ENCODE results near the gene ECHDC1. TPM values are rescaled to one million over a fixed set of nuclear protein-coding genes. Genes with fewer than 3 reads are reported as not detected.

The ECHDC1 gene
- total and polyA plus RNA-seq, 12 donors, result 25.0 to 98.7 (median 38.4) TPM

- intact Hi-C loops (cut with DNase I), result no loop called here
- Histone ChIP-seq H3K9me3 (replicated peaks in 1 of 3) (no peaks in the 10 kb centered on the region), H3K36me3 (replicated peaks in 1 of 2) (no peaks in the 10 kb centered on the region), H3K27me3 (no peaks in the 10 kb centered on the region), H3K4me1 (replicated peaks in 1 of 2) (no peaks in the 10 kb centered on the region), H3K4me3 (no peak overlapping the region), H3K27ac (no peak overlapping the region)
- no peak for DNase-seq
- TF ChIP-seq, protein P1, sequence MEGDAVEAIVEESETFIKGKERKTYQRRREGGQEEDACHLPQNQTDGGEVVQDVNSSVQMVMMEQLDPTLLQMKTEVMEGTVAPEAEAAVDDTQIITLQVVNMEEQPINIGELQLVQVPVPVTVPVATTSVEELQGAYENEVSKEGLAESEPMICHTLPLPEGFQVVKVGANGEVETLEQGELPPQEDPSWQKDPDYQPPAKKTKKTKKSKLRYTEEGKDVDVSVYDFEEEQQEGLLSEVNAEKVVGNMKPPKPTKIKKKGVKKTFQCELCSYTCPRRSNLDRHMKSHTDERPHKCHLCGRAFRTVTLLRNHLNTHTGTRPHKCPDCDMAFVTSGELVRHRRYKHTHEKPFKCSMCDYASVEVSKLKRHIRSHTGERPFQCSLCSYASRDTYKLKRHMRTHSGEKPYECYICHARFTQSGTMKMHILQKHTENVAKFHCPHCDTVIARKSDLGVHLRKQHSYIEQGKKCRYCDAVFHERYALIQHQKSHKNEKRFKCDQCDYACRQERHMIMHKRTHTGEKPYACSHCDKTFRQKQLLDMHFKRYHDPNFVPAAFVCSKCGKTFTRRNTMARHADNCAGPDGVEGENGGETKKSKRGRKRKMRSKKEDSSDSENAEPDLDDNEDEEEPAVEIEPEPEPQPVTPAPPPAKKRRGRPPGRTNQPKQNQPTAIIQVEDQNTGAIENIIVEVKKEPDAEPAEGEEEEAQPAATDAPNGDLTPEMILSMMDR (IDR thresholded peaks at IDR 0.05), result no peak
- no peak for TF ChIP-seq POLR2A (IDR thresholded peaks at IDR 0.05)
- WGBS, 4 donors, result 94 to 100% (median 97%) methylated on average over 2 of the region's 2 CpGs
These were observed 6.6 kb upstream of the ECHDC1 start for GRCh38 chr6:127349980-127350379.

GRCh38 chr6:127348028-127348661, 4.7 kb upstream of the ECHDC1 start:
- Histone ChIP-seq H3K4me1 (replicated peaks in 1 of 2) (peaks cover 5% of the 10 kb centered on the region in 2 donors), H3K27ac (no peak overlapping the region), H3K9me3 (replicated peaks in 1 of 3) (no peaks in the 10 kb centered on the region), H3K27me3 (no peaks in the 10 kb centered on the region), H3K4me3 (no peak overlapping the region), H3K36me3 (replicated peaks in 1 of 2) (no peaks in the 10 kb centered on the region)
- 93 to 99% (median 96%) methylated on average over 10 of the region's 10 CpGs for WGBS, 4 donors
- intact Hi-C loops (cut with DNase I), result no loop called here
- DNase-seq, result no peak
- TF ChIP-seq, protein P1 (IDR thresholded peaks at IDR 0.05), result no peak
- no peak for TF ChIP-seq POLR2A (IDR thresholded peaks at IDR 0.05)

GRCh38 chr6:127347178-127347577, 3.8 kb upstream of the ECHDC1 start:
- no peak overlapping the region for H3K4me3 ChIP-seq
- intact Hi-C loops (cut with DNase I), result no loop called here
- WGBS, 4 donors, result 73 to 82% (median 77%) methylated on average over 2 of the region's 2 CpGs
- no peaks in the 10 kb centered on the region for H3K27me3 ChIP-seq
- no peak overlapping the region for H3K27ac ChIP-seq
- no peaks in the 10 kb centered on the region for H3K36me3 ChIP-seq (replicated peaks in 1 of 2)
- H3K9me3 ChIP-seq (replicated peaks in 1 of 3), result no peaks in the 10 kb centered on the region
- peaks cover 9 to 10% of the 10 kb centered on the region in 2 donors for H3K4me1 ChIP-seq (replicated peaks in 1 of 2)
- DNase-seq, result no peak
- TF ChIP-seq POLR2A (IDR thresholded peaks at IDR 0.05), result no peak
- TF ChIP-seq, protein P1 (IDR thresholded peaks at IDR 0.05), result no peak

DNA sequence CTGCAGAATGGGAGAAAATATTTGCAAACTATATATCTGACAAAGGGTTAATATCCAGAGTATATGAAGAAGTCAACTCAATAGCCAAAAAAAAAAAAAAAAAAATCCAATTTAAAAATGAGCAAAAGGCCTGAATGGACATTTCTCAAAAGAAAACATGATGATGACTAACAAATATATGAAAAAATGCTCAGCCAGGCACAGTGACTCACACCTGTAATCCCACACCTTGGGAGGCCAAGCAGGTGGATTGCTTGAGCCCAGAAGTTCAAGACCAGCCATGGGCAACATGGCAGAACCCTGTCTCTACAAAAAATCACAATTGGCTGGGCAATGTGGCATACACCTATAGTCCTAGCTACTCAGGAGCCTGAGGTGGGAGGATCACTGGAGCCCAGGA, 2.1 kb upstream of the ECHDC1 start:
- peaks cover 15 to 26% of the 10 kb centered on the region in 2 donors for H3K4me1 ChIP-seq (replicated peaks in 1 of 2)
- H3K9me3 ChIP-seq (replicated peaks in 1 of 3), result no peaks in the 10 kb centered on the region
- DNase-seq, result no peak
- no peaks in the 10 kb centered on the region for H3K36me3 ChIP-seq (replicated peaks in 1 of 2)
- intact Hi-C loops (cut with DNase I), result no loop called here
- H3K27me3 ChIP-seq, result no peaks in the 10 kb centered on the region
- no peak overlapping the region for H3K4me3 ChIP-seq
- TF ChIP-seq, protein P1 (IDR thresholded peaks at IDR 0.05), result no peak
- no peak for TF ChIP-seq POLR2A (IDR thresholded peaks at IDR 0.05)
- no peak overlapping the region for H3K27ac ChIP-seq
